ENCODE measurements around the gene VMA21.

GRCh38 chrX:151391722-151392121 lies 5.3 kb upstream of the VMA21 start:
- TF ChIP-seq CTCF (conservative IDR thresholded peaks at IDR 0.05) = no peak
- TF ChIP-seq ZFX (IDR thresholded peaks at IDR 0.05) = no peak
